ENCODE results near the gene FAM174B.

DNA sequence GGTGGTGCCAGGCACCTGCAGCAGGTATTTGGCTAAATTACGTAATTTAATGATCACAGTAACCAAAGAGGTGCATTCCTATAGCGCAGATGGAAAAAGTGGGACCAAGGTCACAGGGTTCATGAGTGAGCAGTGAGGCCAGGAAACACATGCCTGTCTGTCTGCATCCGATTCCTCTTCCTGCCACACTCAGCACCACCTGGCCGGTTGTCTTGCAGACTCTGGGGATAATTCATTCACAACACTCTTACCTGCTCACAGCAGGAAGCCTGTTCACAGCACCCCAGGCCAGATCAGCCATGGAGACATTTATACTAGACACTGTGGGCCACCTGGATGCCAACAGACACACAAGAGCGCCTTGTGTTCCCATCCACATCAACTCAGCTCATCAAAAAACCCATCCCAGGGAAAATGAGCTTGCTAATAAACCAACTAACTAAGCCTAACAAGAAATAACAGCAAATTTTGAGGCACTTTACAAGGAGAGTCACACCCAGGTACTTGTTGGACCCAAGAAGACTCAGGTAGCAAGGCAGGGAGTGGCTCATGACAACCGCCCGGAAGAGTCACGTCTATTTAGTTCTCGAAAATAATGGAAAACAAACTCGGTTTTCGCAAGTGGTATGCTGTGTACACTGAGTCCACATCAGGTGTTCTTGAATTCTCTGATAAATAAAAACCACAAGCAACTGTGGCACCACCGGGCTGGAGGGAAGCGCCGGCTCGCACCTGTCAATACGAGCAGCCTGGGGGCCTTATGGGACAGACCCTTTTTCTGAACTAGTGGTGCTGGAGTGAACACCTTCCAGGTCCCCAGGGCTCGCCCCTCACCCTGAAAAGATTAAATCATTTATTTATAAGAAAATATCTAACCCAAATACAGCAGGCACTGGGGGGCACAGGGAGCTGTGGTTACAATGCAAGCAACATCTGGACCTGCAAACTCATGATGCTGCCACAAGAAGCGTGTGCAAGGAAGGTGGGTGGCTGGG, 40.5 kb downstream of the FAM174B start:
- TF ChIP-seq POLR2A (IDR thresholded peaks at IDR 0.05; ENCODE audit: low read length) (no peak), GATA1 (IDR thresholded peaks at IDR 0.05; ENCODE audit: low read depth, low read length) (no peak)
